ENCODE data around the gene HNMT.

The HNMT gene

DNA sequence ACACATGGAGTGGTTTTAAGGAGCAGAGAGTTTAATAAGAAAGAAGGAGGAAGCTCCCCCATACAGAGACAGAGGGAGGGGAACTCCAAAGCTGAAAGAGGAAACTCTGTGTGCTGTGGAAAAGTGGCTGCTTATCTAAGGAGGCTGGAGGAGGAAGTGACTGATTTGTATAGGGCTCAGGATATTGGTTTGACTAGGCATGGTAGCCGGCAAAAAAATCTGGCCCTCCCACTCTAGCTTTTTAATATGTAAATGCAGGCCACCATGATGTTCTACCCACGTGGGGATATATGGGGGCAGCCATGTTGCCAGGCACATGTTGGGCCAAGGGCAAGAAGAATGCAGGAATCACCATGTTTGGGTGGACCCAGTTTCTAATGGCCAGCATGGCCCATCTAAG lies 64.3 kb downstream of the HNMT start:
- TF ChIP-seq, protein P1, sequence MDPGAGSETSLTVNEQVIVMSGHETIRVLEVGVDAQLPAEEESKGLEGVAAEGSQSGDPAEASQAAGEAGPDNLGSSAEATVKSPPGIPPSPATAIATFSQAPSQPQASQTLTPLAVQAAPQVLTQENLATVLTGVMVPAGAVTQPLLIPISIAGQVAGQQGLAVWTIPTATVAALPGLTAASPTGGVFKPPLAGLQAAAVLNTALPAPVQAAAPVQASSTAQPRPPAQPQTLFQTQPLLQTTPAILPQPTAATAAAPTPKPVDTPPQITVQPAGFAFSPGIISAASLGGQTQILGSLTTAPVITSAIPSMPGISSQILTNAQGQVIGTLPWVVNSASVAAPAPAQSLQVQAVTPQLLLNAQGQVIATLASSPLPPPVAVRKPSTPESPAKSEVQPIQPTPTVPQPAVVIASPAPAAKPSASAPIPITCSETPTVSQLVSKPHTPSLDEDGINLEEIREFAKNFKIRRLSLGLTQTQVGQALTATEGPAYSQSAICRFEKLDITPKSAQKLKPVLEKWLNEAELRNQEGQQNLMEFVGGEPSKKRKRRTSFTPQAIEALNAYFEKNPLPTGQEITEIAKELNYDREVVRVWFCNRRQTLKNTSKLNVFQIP (CRISPR knock-in tag; IDR thresholded peaks at IDR 0.05; ENCODE audit: borderline replicate concordance, low read depth), result no peak
- TF ChIP-seq ESRRG (CRISPR knock-in tag; IDR thresholded peaks at IDR 0.05), result no peak
- no peak for TF ChIP-seq ARNTL (CRISPR knock-in tag; IDR thresholded peaks at IDR 0.05; ENCODE audit: borderline replicate concordance, low read depth)
- TF ChIP-seq, protein P2, sequence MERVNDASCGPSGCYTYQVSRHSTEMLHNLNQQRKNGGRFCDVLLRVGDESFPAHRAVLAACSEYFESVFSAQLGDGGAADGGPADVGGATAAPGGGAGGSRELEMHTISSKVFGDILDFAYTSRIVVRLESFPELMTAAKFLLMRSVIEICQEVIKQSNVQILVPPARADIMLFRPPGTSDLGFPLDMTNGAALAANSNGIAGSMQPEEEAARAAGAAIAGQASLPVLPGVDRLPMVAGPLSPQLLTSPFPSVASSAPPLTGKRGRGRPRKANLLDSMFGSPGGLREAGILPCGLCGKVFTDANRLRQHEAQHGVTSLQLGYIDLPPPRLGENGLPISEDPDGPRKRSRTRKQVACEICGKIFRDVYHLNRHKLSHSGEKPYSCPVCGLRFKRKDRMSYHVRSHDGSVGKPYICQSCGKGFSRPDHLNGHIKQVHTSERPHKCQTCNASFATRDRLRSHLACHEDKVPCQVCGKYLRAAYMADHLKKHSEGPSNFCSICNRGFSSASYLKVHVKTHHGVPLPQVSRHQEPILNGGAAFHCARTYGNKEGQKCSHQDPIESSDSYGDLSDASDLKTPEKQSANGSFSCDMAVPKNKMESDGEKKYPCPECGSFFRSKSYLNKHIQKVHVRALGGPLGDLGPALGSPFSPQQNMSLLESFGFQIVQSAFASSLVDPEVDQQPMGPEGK (CRISPR knock-in tag; IDR thresholded peaks at IDR 0.05; ENCODE audit: borderline replicate concordance), result no peak
- no peak for TF ChIP-seq RARB (CRISPR knock-in tag; IDR thresholded peaks at IDR 0.05)
- TF ChIP-seq TCF4 (CRISPR knock-in tag; IDR thresholded peaks at IDR 0.05; ENCODE audit: borderline replicate concordance), result no peak
- TF ChIP-seq OSR1 (CRISPR knock-in tag; IDR thresholded peaks at IDR 0.05), result no peak
- TF ChIP-seq CSDC2 (CRISPR knock-in tag; IDR thresholded peaks at IDR 0.05), result no peak
- ATAC-seq, result no peak

DNA sequence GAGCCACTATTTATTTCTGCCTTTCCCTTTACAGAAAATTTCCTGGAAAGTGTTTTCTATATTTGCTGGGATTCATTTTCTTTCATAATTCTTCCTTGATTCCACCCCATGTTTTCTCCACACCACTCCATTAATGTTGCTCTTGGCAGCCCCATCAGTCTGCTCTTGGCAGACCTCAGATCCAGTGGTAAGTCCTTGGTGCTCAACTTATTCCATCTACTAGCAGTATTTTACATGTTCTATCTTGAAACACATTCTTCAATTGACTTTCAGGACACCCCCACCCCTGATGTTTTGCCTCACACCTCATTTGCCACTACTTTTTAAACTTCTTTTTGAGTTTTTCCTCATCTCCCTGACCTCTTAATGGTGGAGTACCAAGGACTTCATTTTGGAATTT lies 65.0 kb downstream of the HNMT start:
- TF ChIP-seq, protein P3, sequence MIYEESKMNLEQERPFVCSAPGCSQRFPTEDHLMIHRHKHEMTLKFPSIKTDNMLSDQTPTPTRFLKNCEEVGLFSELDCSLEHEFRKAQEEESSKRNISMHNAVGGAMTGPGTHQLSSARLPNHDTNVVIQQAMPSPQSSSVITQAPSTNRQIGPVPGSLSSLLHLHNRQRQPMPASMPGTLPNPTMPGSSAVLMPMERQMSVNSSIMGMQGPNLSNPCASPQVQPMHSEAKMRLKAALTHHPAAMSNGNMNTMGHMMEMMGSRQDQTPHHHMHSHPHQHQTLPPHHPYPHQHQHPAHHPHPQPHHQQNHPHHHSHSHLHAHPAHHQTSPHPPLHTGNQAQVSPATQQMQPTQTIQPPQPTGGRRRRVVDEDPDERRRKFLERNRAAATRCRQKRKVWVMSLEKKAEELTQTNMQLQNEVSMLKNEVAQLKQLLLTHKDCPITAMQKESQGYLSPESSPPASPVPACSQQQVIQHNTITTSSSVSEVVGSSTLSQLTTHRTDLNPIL (CRISPR knock-in tag; IDR thresholded peaks at IDR 0.05; ENCODE audit: low read depth), result no peak
- no peak for TF ChIP-seq ZC3H10 (CRISPR knock-in tag; IDR thresholded peaks at IDR 0.05)
- TF ChIP-seq TOX (CRISPR knock-in tag; IDR thresholded peaks at IDR 0.05; ENCODE audit: borderline replicate concordance), result no peak
- TF ChIP-seq ZFP30 (CRISPR knock-in tag; IDR thresholded peaks at IDR 0.05), result no peak
- no peak for TF ChIP-seq ISL1 (CRISPR knock-in tag; IDR thresholded peaks at IDR 0.05)
- TF ChIP-seq RARB (CRISPR knock-in tag; IDR thresholded peaks at IDR 0.05), result no peak
- no peak for TF ChIP-seq GLIS3 (CRISPR knock-in tag; IDR thresholded peaks at IDR 0.05)
- TF ChIP-seq, protein P2 (CRISPR knock-in tag; IDR thresholded peaks at IDR 0.05; ENCODE audit: borderline replicate concordance), result no peak
- no peak for TF ChIP-seq ARNTL (CRISPR knock-in tag; IDR thresholded peaks at IDR 0.05; ENCODE audit: borderline replicate concordance, low read depth)
- TF ChIP-seq ZNF70 (CRISPR knock-in tag; IDR thresholded peaks at IDR 0.05), result no peak
- TF ChIP-seq, protein P1 (CRISPR knock-in tag; IDR thresholded peaks at IDR 0.05; ENCODE audit: borderline replicate concordance, low read depth), result no peak
- no peak for TF ChIP-seq ESRRG (CRISPR knock-in tag; IDR thresholded peaks at IDR 0.05)
- TF ChIP-seq, protein P4, sequence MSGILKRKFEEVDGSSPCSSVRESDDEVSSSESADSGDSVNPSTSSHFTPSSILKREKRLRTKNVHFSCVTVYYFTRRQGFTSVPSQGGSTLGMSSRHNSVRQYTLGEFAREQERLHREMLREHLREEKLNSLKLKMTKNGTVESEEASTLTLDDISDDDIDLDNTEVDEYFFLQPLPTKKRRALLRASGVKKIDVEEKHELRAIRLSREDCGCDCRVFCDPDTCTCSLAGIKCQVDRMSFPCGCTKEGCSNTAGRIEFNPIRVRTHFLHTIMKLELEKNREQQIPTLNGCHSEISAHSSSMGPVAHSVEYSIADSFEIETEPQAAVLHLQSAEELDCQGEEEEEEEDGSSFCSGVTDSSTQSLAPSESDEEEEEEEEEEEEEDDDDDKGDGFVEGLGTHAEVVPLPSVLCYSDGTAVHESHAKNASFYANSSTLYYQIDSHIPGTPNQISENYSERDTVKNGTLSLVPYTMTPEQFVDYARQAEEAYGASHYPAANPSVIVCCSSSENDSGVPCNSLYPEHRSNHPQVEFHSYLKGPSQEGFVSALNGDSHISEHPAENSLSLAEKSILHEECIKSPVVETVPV (CRISPR knock-in tag; IDR thresholded peaks at IDR 0.05), result no peak
- no peak for TF ChIP-seq ZNF8 (CRISPR knock-in tag; IDR thresholded peaks at IDR 0.05)
- no peak for TF ChIP-seq OSR1 (CRISPR knock-in tag; IDR thresholded peaks at IDR 0.05)
- TF ChIP-seq ZNF565 (CRISPR knock-in tag; conservative IDR thresholded peaks at IDR 0.05; ENCODE audit: low read depth), result no peak
- no peak for TF ChIP-seq ZFP3 (CRISPR knock-in tag; IDR thresholded peaks at IDR 0.05)
- TF ChIP-seq TCF4 (CRISPR knock-in tag; IDR thresholded peaks at IDR 0.05; ENCODE audit: borderline replicate concordance), result no peak
- TF ChIP-seq CSDC2 (CRISPR knock-in tag; IDR thresholded peaks at IDR 0.05), result no peak
- TF ChIP-seq, protein P5, sequence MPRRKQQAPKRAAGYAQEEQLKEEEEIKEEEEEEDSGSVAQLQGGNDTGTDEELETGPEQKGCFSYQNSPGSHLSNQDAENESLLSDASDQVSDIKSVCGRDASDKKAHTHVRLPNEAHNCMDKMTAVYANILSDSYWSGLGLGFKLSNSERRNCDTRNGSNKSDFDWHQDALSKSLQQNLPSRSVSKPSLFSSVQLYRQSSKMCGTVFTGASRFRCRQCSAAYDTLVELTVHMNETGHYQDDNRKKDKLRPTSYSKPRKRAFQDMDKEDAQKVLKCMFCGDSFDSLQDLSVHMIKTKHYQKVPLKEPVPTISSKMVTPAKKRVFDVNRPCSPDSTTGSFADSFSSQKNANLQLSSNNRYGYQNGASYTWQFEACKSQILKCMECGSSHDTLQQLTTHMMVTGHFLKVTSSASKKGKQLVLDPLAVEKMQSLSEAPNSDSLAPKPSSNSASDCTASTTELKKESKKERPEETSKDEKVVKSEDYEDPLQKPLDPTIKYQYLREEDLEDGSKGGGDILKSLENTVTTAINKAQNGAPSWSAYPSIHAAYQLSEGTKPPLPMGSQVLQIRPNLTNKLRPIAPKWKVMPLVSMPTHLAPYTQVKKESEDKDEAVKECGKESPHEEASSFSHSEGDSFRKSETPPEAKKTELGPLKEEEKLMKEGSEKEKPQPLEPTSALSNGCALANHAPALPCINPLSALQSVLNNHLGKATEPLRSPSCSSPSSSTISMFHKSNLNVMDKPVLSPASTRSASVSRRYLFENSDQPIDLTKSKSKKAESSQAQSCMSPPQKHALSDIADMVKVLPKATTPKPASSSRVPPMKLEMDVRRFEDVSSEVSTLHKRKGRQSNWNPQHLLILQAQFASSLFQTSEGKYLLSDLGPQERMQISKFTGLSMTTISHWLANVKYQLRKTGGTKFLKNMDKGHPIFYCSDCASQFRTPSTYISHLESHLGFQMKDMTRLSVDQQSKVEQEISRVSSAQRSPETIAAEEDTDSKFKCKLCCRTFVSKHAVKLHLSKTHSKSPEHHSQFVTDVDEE (CRISPR knock-in tag; IDR thresholded peaks at IDR 0.05), result no peak
- ATAC-seq, result no peak

All from SK-N-SH treated with all-trans-retinoic acid at 6 μM for 48 hours (cell line).